NCI-H1417 (cell line): ENCODE results near the gene IGSF21.

Experiments used
- DNase-seq, 3 experiments: peaks; one replicate each; lab custom pipeline; 2025; lab: John Stamatoyannopoulos, UW

Gene IGSF21

GRCh38 chr1:18097206-18097605 is 10.4 kb upstream of the IGSF21 start:
- DNase-seq: no peak

- no peak for DNase-seq
Measured at GRCh38 chr1:18099026-18099425, 8.6 kb upstream of the IGSF21 start.

- DNase-seq: no peak
Measured at GRCh38 chr1:18100060-18100459, 7.5 kb upstream of the IGSF21 start.

- peak; percentile 22 to 88 (median 70) for DNase-seq
Measured at GRCh38 chr1:18100491-18101063, 7.0 kb upstream of the IGSF21 start.

GRCh38 chr1:18101508-18101907 is 6.1 kb upstream of the IGSF21 start:
- DNase-seq: no peak

- no peak for DNase-seq
Measured at GRCh38 chr1:18103788-18104421, 3.7 kb upstream of the IGSF21 start.

- DNase-seq: no peak
Measured at GRCh38 chr1:18104546-18105100, 3.0 kb upstream of the IGSF21 start.

- DNase-seq: no peak
Measured at GRCh38 chr1:18105196-18105595, 2.4 kb upstream of the IGSF21 start.

- peak in 1 of 3 experiments; percentile 58 for DNase-seq
Measured at GRCh38 chr1:18108299-18109057, 880 bp downstream of the IGSF21 start.

GRCh38 chr1:18109058-18109755 is 1.6 kb downstream of the IGSF21 start:
- DNase-seq: peak in 1 of 3 experiments; percentile 58

GRCh38 chr1:18109756-18110597 is 2.4 kb downstream of the IGSF21 start:
- DNase-seq: peak in 1 of 3 experiments; percentile 39

GRCh38 chr1:18110598-18110939 is 3.0 kb downstream of the IGSF21 start:
- no peak for DNase-seq

GRCh38 chr1:18110968-18111367 is 3.4 kb downstream of the IGSF21 start:
- DNase-seq: no peak

- no peak for DNase-seq
Measured at GRCh38 chr1:18111605-18112297, 4.2 kb downstream of the IGSF21 start.

- DNase-seq: no peak
Measured at GRCh38 chr1:18112611-18113010, 5.0 kb downstream of the IGSF21 start.

- no peak for DNase-seq
Measured at GRCh38 chr1:18114726-18115410, 7.3 kb downstream of the IGSF21 start.

GRCh38 chr1:18116777-18117176 is 9.2 kb downstream of the IGSF21 start:
- no peak for DNase-seq

- peak in 2 of 3 experiments; percentile 9 to 34 for DNase-seq
Measured at GRCh38 chr1:18118078-18118477, 10.5 kb downstream of the IGSF21 start.

- no peak for DNase-seq
Measured at GRCh38 chr1:18118491-18118890, 10.9 kb downstream of the IGSF21 start.

- no peak for DNase-seq
Measured at GRCh38 chr1:18119289-18119688, 11.7 kb downstream of the IGSF21 start.
